C4-2B (cell line): ENCODE data around the gene CCDC88C.
"Not testable (repeated sequence)": the region's sequence is repeated elsewhere in the genome, so short reads cannot be mapped to it uniquely, and the experiment has no call there.

Experiments
- H3K27ac ChIP-seq: fragments of 450-650 bp; 2 replicates; pipeline ENCODE4 v1.5.1; 2017
- CTCF ChIP-seq: fragments of 450-650 bp; conservative IDR thresholded peaks from 2 replicates; pipeline ENCODE4 v1.5.1; 2017; ENCODE audit warnings: mild to moderate bottlenecking
- ZFX ChIP-seq: fragments of 450-650 bp; IDR thresholded peaks from 2 replicates; pipeline ENCODE4 v1.6.1; 2017

Gene CCDC88C

GRCh38 chr14:91415794-91416743, 1.6 kb downstream of the CCDC88C start:
- TF ChIP-seq ZFX, result no peak
- H3K27ac ChIP-seq, result peak overlapping the region; percentile 98

- H3K27ac ChIP-seq, result peak overlapping the region; percentile 41; the same call in 1 of the 2 replicates
- TF ChIP-seq ZFX (no peak), CTCF (no peak)
Measured at GRCh38 chr14:91414475-91414833, 3.2 kb downstream of the CCDC88C start.

GRCh38 chr14:91413547-91414474, 3.8 kb downstream of the CCDC88C start:
- TF ChIP-seq ZFX, result no peak
- no peak for TF ChIP-seq CTCF
- peak overlapping the region; percentile 41 for H3K27ac ChIP-seq

- TF ChIP-seq CTCF, result no peak
- no peak for TF ChIP-seq ZFX
- peak overlapping the region; percentile 41; the same call in 1 of the 2 replicates for H3K27ac ChIP-seq
Measured at GRCh38 chr14:91412939-91413338, 4.7 kb downstream of the CCDC88C start.

GRCh38 chr14:91410771-91411536, 6.7 kb downstream of the CCDC88C start:
- H3K27ac ChIP-seq, result no peak overlapping the region
- TF ChIP-seq CTCF, result no peak
- no peak for TF ChIP-seq ZFX

GRCh38 chr14:91409928-91410718, 7.5 kb downstream of the CCDC88C start:
- H3K27ac ChIP-seq, result no peak overlapping the region
- TF ChIP-seq ZFX (no peak), CTCF (no peak)

- H3K27ac ChIP-seq, result not testable (repeated sequence)
Measured at GRCh38 chr14:91409240-91409639, 8.4 kb downstream of the CCDC88C start.
